Stimulated activated CD4-positive, alpha-beta T cell treated with anti-CD3 and anti-CD28 coated beads, Interleukin-15, amount 100 ng/mL, for 48 hours (primary cell): ENCODE data around the gene GPR142.

Experiments
- DNase-seq, 2 donors: peaks; one replicate each; pipeline ENCODE4 v3.0.0-alpha.2; 2020; ENCODE audit warnings: low read depth in 2 of 2

The GPR142 gene

GRCh38 chr17:74369665-74370490 is 2.6 kb downstream of the GPR142 start:
- no peak for DNase-seq

- DNase-seq, result no peak
Measured at GRCh38 chr17:74371653-74372147, 4.4 kb downstream of the GPR142 start.

GRCh38 chr17:74372426-74372825 is 5.1 kb downstream of the GPR142 start:
- no peak for DNase-seq

DNA sequence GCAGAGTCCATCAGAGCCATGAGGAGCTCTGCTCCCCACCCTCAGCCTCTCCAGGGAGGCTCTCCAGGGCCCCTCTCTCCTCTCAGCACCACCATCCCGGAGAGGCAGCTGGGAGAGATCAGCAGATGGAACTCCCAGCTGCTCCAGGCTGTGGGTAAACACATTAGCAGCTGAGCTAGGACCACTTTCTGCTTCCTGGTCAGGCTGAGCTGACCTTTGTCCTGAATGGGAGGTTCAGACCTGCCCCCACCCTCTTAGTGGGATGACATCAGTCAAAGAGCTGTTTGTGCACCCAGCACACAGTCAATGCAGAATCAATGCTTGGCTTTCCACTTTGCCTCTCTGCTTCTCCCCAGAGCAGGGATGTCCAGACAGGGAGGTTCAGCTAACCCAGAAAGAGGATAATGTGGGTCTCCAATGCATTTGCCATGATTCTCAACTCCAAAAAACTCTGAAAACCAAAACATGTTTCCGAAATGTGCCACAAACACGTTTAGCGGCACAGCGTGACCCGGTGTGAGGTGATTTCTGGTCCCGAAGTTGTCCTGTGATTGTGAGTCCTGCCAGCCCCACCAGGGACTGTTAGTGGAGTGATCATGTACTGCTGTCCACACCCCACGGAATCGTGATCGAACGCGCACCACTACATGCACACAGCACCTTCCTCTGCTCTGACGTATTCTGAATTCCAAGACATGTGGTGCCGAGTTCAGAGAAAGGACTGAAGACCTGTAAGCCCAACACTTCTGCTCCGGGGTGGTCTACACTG is 6.7 kb downstream of the GPR142 start:
- DNase-seq, result no peak

GRCh38 chr17:74374858-74375257 is 7.6 kb downstream of the GPR142 start:
- DNase-seq, result no peak

DNA sequence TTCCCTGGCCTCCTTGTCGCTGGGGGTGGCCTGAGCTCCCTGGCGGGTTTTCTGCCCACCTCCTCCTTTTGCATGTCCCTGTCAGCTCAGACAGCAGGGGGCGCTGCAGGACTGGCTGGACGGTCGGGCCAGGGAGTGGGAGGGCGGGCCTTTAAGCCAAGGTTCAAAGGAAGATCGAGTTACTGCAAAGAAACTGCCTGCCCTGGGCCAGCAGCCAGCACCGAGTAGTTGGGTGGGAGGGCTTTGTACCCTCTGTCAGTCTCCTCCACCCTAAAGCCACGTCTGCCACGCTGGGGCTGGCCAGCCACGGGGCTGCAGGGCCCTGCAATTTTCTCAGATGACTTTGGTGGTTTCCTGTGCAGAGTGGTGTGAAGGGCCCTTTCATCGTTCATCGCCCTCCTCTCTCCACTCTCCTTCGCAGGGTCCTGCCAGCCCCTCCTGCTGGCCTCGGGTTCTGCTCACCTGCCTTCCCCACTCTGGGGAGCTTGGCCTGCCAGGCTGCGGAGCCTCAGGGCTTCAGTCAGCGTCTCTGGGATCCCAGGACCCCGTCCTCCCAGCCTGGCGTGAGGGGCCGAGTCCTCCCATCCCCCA is 12.3 kb downstream of the GPR142 start:
- peak; percentile 87 to 92 for DNase-seq

DNA sequence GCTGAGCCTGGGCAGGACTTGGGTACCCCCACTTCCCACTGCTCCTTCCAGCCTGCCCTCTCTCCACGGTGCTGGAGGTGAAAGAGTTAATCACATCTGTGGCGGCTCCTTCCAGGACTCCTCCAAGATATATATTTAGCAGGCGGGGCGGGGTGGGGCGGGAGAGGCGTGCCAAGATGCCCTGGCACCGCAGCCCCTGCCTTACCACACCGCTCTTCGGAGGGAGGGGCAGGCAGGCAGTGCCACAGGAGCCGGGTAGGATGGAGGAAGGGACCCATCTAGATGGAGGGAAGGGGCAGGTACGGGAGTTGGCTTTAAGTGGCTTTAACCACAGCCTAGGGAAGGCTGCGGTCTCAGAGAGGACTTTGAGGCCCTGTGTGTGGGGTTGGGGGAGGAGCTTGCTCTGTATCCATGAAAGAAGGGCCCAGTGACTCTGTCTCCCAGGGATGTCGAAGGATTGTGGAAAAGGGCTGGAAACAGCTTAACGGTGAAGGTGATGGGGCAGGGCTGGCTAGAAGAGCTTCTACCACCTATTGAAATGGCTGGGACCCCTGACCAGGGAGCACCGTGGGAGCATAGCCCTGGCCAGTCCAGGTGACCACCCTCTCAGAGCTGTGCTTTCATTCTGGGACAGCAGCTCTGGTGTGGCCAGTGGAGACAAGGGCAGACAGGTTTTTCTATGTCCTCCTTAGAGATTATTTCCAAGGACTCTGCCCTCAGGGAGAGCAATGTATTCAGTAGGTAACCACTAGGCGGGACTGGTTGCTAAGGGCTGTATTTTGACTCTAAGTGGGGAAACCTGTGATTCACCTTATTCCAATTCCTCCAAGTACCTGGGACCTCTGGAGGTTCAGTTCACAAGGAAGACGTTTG is 13.0 kb downstream of the GPR142 start:
- DNase-seq, result no peak

DNA sequence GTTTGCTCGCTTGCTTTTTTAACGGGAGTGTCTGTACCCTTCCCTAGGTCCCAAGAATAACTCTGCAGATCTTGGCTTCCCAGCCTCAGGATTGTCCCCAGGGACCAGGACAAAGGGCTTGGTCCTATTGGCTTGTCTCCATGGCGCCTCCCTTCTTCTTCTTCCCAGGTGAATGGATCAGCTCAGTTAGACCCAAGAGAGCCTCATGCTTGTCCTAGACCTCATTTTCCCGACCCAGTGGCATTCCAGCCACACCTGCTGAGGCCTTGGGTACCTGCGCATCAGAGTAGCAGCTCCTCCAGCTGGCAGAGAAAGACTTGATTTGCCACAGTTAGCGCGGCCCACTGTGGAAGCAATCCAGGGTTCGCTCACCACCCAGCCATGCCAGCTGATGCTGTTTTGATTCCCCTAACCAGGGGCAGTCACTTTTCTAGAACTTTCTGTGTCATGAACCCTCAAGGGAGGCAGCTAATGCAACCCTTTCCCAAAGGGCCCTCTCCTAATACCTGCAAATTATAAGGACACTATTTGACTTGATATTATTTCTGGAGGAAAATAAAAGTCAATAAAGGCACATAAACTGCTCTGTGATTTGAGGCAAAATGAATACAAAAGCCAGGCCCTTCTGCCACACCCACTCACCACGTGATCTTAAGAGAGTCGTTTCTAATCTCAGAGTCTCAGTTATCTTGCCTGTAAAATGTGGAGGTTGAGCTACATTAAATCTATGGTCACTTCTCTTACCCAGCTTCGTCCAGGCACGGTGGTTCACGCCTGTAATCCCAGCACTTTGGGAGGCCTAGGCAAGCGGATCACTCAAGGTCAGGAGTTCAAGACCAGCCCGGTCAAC is 13.9 kb downstream of the GPR142 start:
- DNase-seq, result no peak

GRCh38 chr17:74383141-74383540 is 15.8 kb downstream of the GPR142 start:
- no peak for DNase-seq

DNA sequence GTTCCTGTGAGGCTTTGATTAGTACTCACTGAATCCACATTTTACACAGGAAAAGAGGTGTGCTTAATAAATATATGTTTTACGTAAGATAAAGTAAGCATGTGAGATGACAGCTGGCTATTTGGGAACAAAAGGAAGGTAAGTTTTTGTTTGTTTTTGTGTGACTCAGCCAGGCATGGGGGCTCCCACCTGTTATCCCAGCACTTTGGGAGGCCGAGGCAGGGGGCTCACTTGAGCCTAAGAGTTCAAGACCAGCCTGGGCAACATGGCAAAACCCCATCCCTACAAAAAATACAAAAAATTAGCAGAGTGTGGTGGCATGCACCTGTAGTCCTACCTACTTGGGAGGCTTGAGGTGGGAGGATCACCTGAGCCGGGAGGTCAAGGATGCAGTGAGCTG is 17.9 kb downstream of the GPR142 start:
- DNase-seq, result no peak

DNA sequence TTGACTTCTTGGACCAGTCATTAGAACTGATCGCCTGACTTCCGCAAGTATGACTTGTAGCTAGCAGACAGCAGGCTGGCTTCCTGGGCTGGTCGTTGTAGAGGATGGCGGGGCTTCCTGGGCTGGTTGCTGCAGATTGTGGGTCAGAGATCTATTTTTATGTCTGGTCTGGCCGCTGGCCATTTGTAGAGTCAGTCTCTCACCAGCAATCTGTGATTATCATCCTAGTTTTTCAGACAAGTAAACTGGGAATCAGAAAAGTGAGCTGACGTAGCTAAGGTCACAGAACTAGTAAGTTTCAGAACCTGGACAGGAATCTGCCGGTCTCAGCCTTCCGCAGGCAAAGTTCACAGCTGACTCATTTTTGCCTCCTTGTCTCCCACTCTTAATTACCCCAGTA is 19.1 kb downstream of the GPR142 start:
- no peak for DNase-seq

DNA sequence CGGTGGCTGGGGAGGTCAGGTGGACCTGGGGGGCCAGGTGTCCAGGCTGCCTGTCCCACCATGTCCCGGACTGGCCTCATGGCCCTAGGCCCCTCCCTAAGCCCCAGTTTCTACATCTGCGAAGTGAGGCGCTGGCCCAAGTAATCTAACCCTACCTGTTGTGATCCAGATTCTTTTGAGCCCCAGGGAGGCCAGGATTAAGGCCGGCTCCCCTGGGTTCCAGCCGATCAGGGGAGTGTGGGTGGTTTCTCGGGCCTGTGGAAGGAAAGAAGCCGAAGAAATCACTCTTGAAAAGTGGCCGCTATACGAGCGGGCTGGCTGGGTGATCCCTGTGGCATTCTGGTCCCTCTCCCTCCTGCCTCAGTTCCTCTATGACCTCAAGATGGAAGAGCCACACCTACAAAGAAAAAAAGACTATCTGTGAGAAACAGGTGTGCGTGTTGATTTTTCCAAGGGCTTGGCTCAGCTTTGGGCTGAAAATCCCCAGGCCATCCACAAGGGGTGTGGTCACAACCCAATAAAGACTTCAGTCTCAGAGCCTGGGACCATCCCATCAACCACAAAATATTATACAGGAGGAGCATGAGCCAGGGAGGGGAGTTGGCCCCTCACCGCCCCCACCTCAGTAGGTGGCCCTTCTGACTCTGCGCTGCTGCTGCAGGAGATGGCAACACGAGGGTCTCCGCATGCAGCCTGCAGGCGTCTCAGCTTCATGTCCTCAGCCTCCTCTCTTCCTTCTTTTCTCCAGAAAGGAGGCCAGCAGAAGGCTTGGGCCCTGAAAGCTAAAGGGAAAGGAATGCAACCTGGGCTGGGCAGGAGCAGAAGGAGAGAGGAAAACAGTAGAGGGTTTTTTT is 20.3 kb downstream of the GPR142 start:
- DNase-seq, result no peak

DNA sequence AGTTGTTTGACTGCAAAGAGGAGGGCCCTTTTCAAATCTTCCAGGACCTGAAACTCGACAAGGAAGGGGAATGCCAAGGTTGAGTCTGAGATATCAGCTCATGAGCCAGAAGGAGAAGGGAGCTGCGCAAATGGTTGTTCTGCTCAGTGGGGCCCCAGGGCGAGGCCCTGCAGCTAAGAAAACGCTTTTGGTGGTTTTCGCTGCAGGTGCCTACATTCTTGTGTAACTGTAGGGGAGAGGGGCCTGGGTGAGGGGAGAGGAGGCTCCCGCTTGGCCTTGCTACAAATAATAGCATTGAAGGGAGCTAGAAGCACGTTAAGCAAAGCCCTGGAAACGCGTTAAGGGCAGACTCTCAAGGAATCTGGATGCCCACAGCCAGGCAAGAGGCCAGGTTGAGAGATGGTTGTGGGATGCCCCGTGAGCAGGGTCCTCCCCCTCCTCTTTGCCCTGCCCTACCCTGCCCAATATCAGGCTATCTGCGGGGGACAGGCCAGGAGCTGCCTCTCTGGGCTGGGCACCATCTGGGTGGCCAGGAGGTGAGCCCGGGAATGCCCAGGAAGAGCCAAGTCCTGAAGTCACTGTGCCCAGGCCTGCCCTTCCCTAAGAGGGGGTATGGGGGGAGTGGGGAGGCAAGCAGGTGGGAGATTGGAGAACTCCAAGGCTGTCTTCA is 21.9 kb downstream of the GPR142 start:
- DNase-seq, result no peak

DNA sequence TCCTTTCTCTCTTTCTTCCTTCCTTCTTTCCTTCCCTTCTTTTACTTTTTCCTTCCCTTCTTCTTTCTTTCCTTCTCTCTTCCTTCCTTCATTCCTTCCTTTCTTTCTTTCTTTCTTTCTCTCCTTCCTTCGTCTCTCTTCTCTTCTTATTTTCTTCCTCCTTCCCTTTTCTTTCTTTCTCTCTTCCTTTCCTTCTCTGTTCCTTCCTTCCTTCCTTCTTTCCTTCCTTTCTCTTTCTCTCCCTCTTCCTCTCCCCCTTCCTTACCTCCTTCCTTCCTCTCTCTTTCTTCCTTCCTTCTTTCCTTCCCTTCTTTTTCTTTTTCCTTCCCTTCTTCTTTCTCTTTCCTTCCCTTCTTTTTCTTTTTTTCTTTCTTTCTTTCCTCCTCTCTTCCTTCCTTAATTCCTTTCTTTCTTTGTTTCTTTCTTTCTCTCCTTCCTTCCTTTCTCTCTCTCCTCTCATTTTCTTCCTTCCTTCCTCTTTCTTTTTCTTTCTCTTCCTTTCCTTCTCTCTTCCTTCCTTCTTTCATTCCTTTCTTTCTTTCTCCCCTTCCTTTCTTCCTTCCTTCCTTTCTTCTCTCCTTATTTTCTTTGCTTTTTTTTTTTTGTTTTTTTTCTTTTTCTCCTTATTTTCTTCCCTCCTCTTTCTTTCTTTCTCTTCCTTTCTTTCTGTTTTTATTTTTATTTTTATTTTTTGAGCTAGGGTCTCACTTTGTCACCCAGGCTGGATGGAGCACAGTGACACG is 22.8 kb downstream of the GPR142 start:
- no peak for DNase-seq

DNA sequence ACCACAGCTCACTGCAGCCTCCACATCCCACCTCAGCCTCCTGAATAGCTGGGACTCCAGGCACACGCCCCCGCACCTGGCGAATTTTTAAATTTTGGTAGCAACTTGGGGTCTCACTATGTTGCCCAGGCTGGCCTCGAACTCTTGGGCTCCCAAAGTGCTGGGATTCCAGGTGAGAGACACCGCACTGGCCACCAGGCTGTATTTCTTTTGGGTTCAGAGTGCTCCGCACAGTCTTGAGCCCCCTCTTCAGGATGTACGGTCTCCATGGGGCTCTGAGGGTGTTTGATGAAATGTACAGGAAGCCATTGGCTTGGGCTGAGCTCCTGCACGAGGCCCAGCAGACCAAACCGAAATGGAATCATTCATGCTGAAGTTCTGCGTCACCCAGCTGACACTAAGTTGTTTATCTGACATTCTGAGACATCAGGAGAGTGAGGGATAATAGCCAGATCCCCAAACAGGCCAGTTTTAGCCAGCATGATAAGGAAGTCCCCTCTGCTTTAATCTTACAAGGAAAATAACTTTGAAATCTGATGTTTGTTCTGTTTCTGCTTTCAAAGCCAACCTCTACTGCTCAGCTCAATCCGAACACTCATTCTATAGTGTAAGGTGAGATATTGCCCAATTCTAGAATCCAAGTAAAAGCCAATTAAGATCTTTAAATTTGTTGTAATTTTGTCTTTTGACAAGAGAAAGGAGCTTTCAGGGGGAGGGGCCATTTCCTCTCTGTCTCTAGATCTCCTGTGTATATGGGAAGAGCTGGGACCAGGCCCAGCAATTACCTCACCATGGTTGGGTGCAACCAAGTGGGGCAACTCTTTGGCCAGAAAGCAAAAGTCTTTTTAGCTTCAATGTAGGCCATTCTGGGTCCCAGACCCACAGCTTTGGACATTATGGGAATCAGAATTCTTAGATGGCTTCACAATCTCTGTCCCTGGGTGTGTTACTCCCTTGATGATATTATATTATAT is 23.7 kb downstream of the GPR142 start:
- DNase-seq, result no peak

- DNase-seq, result no peak
Measured at GRCh38 chr17:74391771-74392170, 24.5 kb downstream of the GPR142 start.

GRCh38 chr17:74392848-74393247 is 25.5 kb downstream of the GPR142 start:
- no peak for DNase-seq
